H1 (cell line): ENCODE results near the gene LAG3.

Experiments
- CTCF ChIP-seq, 3 experiments: IDR thresholded peaks; 1 replicate in 2 of 3; 2 replicates in 1 of 3; pipeline versions ENCODE4 v1.5.1 to v1.6.1; 2011; ENCODE audit warnings: low read length in 3 of 3, mild to moderate bottlenecking in 3 of 3, inconsistent platforms in 2 of 3, low read depth in 1 of 3, moderate library complexity in 1 of 3; ENCODE audit not compliant: insufficient read depth in 1 of 3; ENCODE audit errors: control extremely low read depth in 1 of 3
- EZH2 ChIP-seq: fragments of 200-600 bp; sonication (generic); IDR thresholded peaks from 2 replicates; pipeline ENCODE4 v1.7.1; 2012; ENCODE audit warnings: low read depth, mild to moderate bottlenecking, moderate library complexity, low read length, inconsistent platforms; ENCODE audit not compliant: severe bottlenecking
- GABPA ChIP-seq: IDR thresholded peaks from 2 replicates; pipeline ENCODE4 v1.6.1; 2011; ENCODE audit warnings: mild to moderate bottlenecking, low read length, moderate library complexity, borderline replicate concordance; ENCODE audit not compliant: insufficient read depth
- ZNF274 ChIP-seq: IDR thresholded peaks from 2 replicates; pipeline ENCODE4 v1.7.0; 2012; ENCODE audit warnings: low read length, borderline replicate concordance; ENCODE audit errors: extremely low read depth
- TF ChIP-seq, protein P1 (sequence below): IDR thresholded peaks from 2 replicates; pipeline ENCODE4 v1.6.1; 2012; ENCODE audit warnings: low read length, inconsistent platforms

DNA sequence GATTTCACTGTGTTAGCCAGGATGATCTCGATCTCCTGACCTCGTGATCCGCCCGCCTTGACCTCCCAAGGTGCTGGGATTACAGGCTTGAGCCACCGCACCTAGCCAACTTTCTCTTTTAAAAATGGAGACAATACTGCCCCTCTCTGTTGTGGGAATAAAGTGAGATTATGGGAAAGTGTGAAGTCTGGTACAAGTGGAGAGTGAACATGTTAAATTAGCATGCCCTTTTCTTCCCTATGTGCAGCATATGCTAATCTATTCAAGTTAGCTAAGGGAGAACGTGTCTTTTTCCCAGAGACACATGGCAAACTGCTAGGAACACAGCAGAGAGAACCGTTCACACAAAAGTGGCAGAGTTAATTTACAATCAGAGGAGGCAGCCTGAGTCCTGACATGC lies 47.0 kb upstream of the LAG3 start:
- TF ChIP-seq EZH2 (no peak), GABPA (no peak), CTCF (IDR thresholded peaks at IDR 0.05; ENCODE audit: control extremely low read depth in 1 of 3, insufficient read depth in 1 of 3, low read depth in 1 of 3, low read length in 3 of 3) (no peak), ZNF274 (no peak)
- TF ChIP-seq, protein P1, sequence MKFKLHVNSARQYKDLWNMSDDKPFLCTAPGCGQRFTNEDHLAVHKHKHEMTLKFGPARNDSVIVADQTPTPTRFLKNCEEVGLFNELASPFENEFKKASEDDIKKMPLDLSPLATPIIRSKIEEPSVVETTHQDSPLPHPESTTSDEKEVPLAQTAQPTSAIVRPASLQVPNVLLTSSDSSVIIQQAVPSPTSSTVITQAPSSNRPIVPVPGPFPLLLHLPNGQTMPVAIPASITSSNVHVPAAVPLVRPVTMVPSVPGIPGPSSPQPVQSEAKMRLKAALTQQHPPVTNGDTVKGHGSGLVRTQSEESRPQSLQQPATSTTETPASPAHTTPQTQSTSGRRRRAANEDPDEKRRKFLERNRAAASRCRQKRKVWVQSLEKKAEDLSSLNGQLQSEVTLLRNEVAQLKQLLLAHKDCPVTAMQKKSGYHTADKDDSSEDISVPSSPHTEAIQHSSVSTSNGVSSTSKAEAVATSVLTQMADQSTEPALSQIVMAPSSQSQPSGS = no peak
